OCI-LY3 (cell line): ENCODE results near the gene DHX35.

Source experiments
- H2AFZ ChIP-seq: fragments of 200-600, 300-600 bp; shearing (Covaris generic); 2 replicates; pipeline ENCODE4 v1.6.0; 2014; ENCODE audit warnings: antibody characterized with exemption, low read depth, low read length
- H3K27ac ChIP-seq: fragments of 200-600, 300-600 bp; sonication (generic); 2 replicates; pipeline ENCODE4 v1.5.1; 2014; ENCODE audit warnings: mild to moderate bottlenecking, low read length, moderate library complexity, mixed read lengths
- H3K27me3 ChIP-seq: fragments of 200-600, 300-600 bp; sonication (generic); 2 replicates; pipeline ENCODE4 v1.6.1; 2014; ENCODE audit warnings: low read depth, low read length, mixed read lengths
- H3K36me3 ChIP-seq: fragments of 200-600, 300-600 bp; sonication (generic); replicated peaks from 2 replicates; pipeline ENCODE3; 2014; ENCODE audit warnings: low read depth, low read length, mixed read lengths
- H3K4me1 ChIP-seq: fragments of 300-600, 200-600 bp; sonication (generic); 2 replicates; pipeline ENCODE4 v1.6.1; 2014; ENCODE audit warnings: low read length, mixed read lengths
- H3K4me2 ChIP-seq: fragments of 200-600, 300-600 bp; sonication (generic); 2 replicates; pipeline ENCODE4 v1.6.1; 2014; ENCODE audit warnings: low read length, mixed read lengths
- H3K4me3 ChIP-seq: fragments of 300-600, 200-600 bp; sonication (generic); 2 replicates; pipeline ENCODE4 v1.5.1; 2014; ENCODE audit warnings: antibody characterized with exemption, mild to moderate bottlenecking, low read length, moderate library complexity
- H3K79me2 ChIP-seq: fragments of 300-600, 200-600 bp; shearing (Covaris generic); 2 replicates; pipeline ENCODE4 v1.6.1; 2014; ENCODE audit warnings: mild to moderate bottlenecking, low read length, mixed read lengths
- H3K9ac ChIP-seq: fragments of 300-600, 200-600 bp; shearing (Covaris generic); 2 replicates; pipeline ENCODE4 v1.6.0; 2014; ENCODE audit warnings: mild to moderate bottlenecking, low read length, moderate library complexity
- H3K9me3 ChIP-seq: fragments of 200-600, 300-600 bp; shearing (Covaris generic); 2 replicates; pipeline ENCODE4 v1.6.1; 2014; ENCODE audit warnings: low read length, mixed read lengths; ENCODE audit not compliant: insufficient read depth
- H4K20me1 ChIP-seq: fragments of 200-600, 300-600 bp; sonication (generic); 2 replicates; pipeline ENCODE4 v1.6.1; 2016; ENCODE audit warnings: low read length, mixed read lengths; ENCODE audit not compliant: insufficient read depth
- EZH2phosphoT487 ChIP-seq: fragments of 200-600 bp; shearing (Covaris generic); IDR thresholded peaks from 2 replicates; pipeline ENCODE4 v1.6.1; 2018; ENCODE audit warnings: antibody characterized with exemption, mixed run types, low read depth
- TF ChIP-seq, protein P1 (sequence below): fragments of 200-600, 300-600 bp; sonication (generic); IDR thresholded peaks from 2 replicates; pipeline ENCODE4 v1.5.1; 2014; ENCODE audit warnings: antibody characterized with exemption, low read length, low read depth

The DHX35 gene

DNA sequence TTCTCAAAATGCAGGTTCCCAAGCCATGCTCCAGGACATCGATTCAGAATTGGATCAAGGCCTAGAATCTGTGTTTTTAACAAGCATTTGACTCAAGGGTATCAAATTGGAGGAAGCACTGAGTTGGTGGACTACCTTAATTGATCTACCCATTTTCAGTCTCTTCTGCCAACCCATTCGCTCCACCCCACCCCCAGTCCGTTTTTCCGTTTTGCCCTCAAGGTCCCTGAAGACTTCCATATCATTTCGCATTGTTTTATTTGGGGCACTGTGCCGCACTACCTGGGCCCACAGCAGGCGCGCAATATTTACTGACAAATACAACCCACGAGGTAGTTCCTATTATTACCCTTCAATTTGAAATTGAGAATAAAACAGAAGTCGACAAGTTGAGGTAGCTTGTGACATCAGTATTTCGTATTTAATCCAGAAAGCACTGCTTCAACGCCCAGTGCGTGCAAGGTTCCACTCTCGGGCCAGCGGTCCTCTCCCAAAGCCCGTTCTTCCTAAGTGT, 557 bp upstream of the DHX35 start:
- TF ChIP-seq EZH2phosphoT487 = no peak
- TF ChIP-seq, protein P1, sequence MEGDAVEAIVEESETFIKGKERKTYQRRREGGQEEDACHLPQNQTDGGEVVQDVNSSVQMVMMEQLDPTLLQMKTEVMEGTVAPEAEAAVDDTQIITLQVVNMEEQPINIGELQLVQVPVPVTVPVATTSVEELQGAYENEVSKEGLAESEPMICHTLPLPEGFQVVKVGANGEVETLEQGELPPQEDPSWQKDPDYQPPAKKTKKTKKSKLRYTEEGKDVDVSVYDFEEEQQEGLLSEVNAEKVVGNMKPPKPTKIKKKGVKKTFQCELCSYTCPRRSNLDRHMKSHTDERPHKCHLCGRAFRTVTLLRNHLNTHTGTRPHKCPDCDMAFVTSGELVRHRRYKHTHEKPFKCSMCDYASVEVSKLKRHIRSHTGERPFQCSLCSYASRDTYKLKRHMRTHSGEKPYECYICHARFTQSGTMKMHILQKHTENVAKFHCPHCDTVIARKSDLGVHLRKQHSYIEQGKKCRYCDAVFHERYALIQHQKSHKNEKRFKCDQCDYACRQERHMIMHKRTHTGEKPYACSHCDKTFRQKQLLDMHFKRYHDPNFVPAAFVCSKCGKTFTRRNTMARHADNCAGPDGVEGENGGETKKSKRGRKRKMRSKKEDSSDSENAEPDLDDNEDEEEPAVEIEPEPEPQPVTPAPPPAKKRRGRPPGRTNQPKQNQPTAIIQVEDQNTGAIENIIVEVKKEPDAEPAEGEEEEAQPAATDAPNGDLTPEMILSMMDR = no peak
- peaks cover 52% of the 10 kb centered on the region for H3K79me2 ChIP-seq
- H4K20me1 ChIP-seq = no peaks in the 10 kb centered on the region

DNA sequence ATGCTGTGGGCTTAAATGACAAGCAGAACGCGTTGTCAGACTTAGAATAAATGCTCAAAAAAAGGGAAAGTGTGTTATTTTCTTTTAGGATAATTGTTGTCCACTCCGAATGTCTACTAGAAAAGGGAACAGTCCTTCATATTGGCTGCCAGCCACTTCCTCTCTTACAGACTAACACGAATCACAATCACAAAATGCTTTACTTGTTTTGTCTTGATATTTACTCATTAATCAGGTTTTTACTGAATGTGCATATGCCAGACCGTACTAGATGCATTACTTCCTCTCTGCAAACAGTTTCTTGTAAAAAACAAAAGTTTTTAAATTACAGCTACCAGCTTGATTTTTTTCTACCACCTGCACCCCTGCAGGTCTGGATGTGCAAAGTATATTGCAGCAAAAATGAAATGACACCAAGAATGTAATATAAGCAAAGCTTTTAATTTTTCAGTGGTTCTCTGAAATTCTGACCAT, 821 bp downstream of the DHX35 start:
- peak overlapping the region; percentile 75 for H3K27ac ChIP-seq
- no peak for TF ChIP-seq EZH2phosphoT487
- TF ChIP-seq, protein P1 = no peak
- H2AFZ ChIP-seq = peak overlapping the region; percentile 59
- H3K4me3 ChIP-seq = peak overlapping the region; percentile 82
- peak overlapping the region; percentile 79 for H3K9ac ChIP-seq
- peaks cover 18% of the 10 kb centered on the region for H3K4me1 ChIP-seq
- no peaks in the 10 kb centered on the region for H3K27me3 ChIP-seq
- peaks cover 66% of the 10 kb centered on the region for H3K79me2 ChIP-seq
- no peaks in the 10 kb centered on the region for H4K20me1 ChIP-seq
- no peaks in the 10 kb centered on the region for H3K9me3 ChIP-seq
- peaks cover 14% of the 10 kb centered on the region for H3K36me3 ChIP-seq
- H3K4me2 ChIP-seq = peak overlapping the region; percentile 75

More for the DNA sequence above, 557 bp upstream of the DHX35 start:
- Histone ChIP-seq H3K4me3 (peak overlapping the region; percentile 82), H3K9me3 (no peaks in the 10 kb centered on the region), H3K27me3 (no peaks in the 10 kb centered on the region), H3K36me3 (peaks cover 18% of the 10 kb centered on the region), H3K4me1 (peaks cover 18% of the 10 kb centered on the region), H3K9ac (peak overlapping the region; percentile 74), H3K4me2 (peak overlapping the region; percentile 90), H2AFZ (peak overlapping the region; percentile 41), H3K27ac (peak overlapping the region; percentile 59)

- Histone ChIP-seq H3K27me3 (no peaks in the 10 kb centered on the region), H2AFZ (no peak overlapping the region), H3K4me2 (peak overlapping the region; percentile 75), H3K4me1 (peaks cover 18% of the 10 kb centered on the region), H3K9me3 (no peaks in the 10 kb centered on the region), H3K79me2 (peaks cover 69% of the 10 kb centered on the region), H3K4me3 (peak overlapping the region; percentile 82; the same call in 1 of the 2 replicates), H3K27ac (no peak overlapping the region), H4K20me1 (no peaks in the 10 kb centered on the region), H3K36me3 (peaks cover 14% of the 10 kb centered on the region), H3K9ac (no peak overlapping the region)
- TF ChIP-seq, protein P1 = no peak
- no peak for TF ChIP-seq EZH2phosphoT487
Measured at GRCh38 chr20:38963745-38964144, 1.6 kb downstream of the DHX35 start.

GRCh38 chr20:38965264-38965663, 3.1 kb downstream of the DHX35 start:
- H3K79me2 ChIP-seq = peaks cover 69% of the 10 kb centered on the region
- no peak overlapping the region for H3K27ac ChIP-seq
- peaks cover 18% of the 10 kb centered on the region for H3K4me1 ChIP-seq
- no peaks in the 10 kb centered on the region for H3K27me3 ChIP-seq
- no peak overlapping the region for H3K4me2 ChIP-seq
- H3K36me3 ChIP-seq = peaks cover 25% of the 10 kb centered on the region
- H3K9ac ChIP-seq = no peak overlapping the region
- TF ChIP-seq, protein P1 = no peak
- no peak for TF ChIP-seq EZH2phosphoT487
- H4K20me1 ChIP-seq = no peaks in the 10 kb centered on the region
- no peaks in the 10 kb centered on the region for H3K9me3 ChIP-seq
- no peak overlapping the region for H3K4me3 ChIP-seq
- no peak overlapping the region for H2AFZ ChIP-seq
